ENCODE results near the gene TRAPPC3L.

- TF ChIP-seq POLR2A (IDR thresholded peaks at IDR 0.05) (no peak), CTCF (IDR thresholded peaks at IDR 0.05) (peak; percentile 75 to 94 (median 84))
Measured at GRCh38 chr6:116531675-116532570, 13.6 kb downstream of the TRAPPC3L start.
